Natural killer cell (primary cell): ENCODE results near the gene GPR37L1. TPM values are rescaled to one million over a fixed set of nuclear protein-coding genes. Genes with fewer than 3 reads are reported as not detected.
"Not testable (repeated sequence)": the region's sequence is repeated elsewhere in the genome, so short reads cannot be mapped to it uniquely, and the experiment has no call there.

Experiments
- ATAC-seq, 3 donors: fragments of 150-1000 bp in 2 of 3; fragments of 200-7000 bp in 1 of 3; cut with Tn5 transposase; 1 replicate in 1 of 3; 2 replicates in 2 of 3; pipeline ENCODE4 v1.10.0; 2021; ENCODE audit warnings: mild to moderate bottlenecking in 2 of 3, moderate library complexity in 2 of 3
- DNase-seq, 2 donors: peaks; one replicate each; pipeline versions ENCODE4 v3.0.0 to v3.0.0-alpha.2; 2013 to 2021; ENCODE audit warnings: mixed read lengths in 1 of 2
- H3K27ac ChIP-seq: one replicate; pipeline ENCODE4 v1.5.1; 2013; ENCODE audit warnings: mild to moderate bottlenecking, low read length
- H3K27me3 ChIP-seq: one replicate; pipeline ENCODE4 v1.6.1; 2013; ENCODE audit warnings: low read length; ENCODE audit not compliant: control insufficient read depth, insufficient read depth
- H3K36me3 ChIP-seq: one replicate; pipeline ENCODE4 v1.6.1; 2013; ENCODE audit warnings: low read length; ENCODE audit not compliant: control insufficient read depth, insufficient read depth
- H3K4me1 ChIP-seq: one replicate; pipeline ENCODE4 v1.6.1; 2013; ENCODE audit warnings: low read length; ENCODE audit not compliant: control insufficient read depth, insufficient read depth
- H3K4me3 ChIP-seq: one replicate; pipeline ENCODE4 v1.5.1; 2013; ENCODE audit warnings: low read length
- H3K9me3 ChIP-seq: one replicate; pipeline ENCODE4 v1.6.1; 2013; ENCODE audit warnings: low read length; ENCODE audit not compliant: control insufficient read depth, insufficient read depth
- H3K27ac Mint-ChIP-seq, 2 donors: one replicate each; pipeline ENCODE4 v1.8.0; 2022; ENCODE audit warnings: mild to moderate bottlenecking in 2 of 2, mixed read lengths in 2 of 2, moderate library complexity in 1 of 2
- H3K27me3 Mint-ChIP-seq, 2 donors: one replicate each; pipeline ENCODE4 v1.8.0; 2022; ENCODE audit warnings: low read depth in 2 of 2, mixed read lengths in 2 of 2
- H3K36me3 Mint-ChIP-seq: one replicate; pipeline ENCODE4 v1.8.0; 2022; ENCODE audit warnings: mixed read lengths
- H3K4me1 Mint-ChIP-seq, 2 donors: one replicate each; pipeline ENCODE4 v1.8.0; 2022; ENCODE audit warnings: mixed read lengths in 2 of 2
- H3K4me3 Mint-ChIP-seq: one replicate; pipeline ENCODE4 v1.8.0; 2022; ENCODE audit warnings: mild to moderate bottlenecking, moderate library complexity, mixed read lengths
- H3K9me3 Mint-ChIP-seq, 2 donors: one replicate each; pipeline ENCODE4 v1.8.0; 2022; ENCODE audit warnings: mixed read lengths in 2 of 2
- CTCF ChIP-seq: fragments of 200-600 bp; IDR thresholded peaks from one replicate; pipeline ENCODE4 v1.8.0; 2022; ENCODE audit warnings: antibody characterized with exemption
- WGBS: methylation state at CpG from one replicate; pipeline ENCODE4 v1.1.7; 2013; ENCODE audit warnings: missing lambda C conversion rate; ENCODE audit not compliant: insufficient coverage; 5-methylcytosine and 5-hydroxymethylcytosine counted together
- intact Hi-C: fragments of 100-400 bp; cut with micrococcal nuclease; formaldehyde crosslinking; loops from one replicate; pipeline ENCODE4 v1.14.2; 2022
- total RNA-seq, 4 donors: library from RNA; stranded (reverse); fragments of 120-200 nt in 1 of 4; gene quantifications; one replicate each; pipeline versions ENCODE4 v1.2.3 to v1.2.4, GENCODE V29; 2013 to 2022

GPR37L1 gene
- total RNA-seq, 3 donors from 2014 or later (not counting 1 experiment from before 2014, with no cell fraction given) = not detected

DNA sequence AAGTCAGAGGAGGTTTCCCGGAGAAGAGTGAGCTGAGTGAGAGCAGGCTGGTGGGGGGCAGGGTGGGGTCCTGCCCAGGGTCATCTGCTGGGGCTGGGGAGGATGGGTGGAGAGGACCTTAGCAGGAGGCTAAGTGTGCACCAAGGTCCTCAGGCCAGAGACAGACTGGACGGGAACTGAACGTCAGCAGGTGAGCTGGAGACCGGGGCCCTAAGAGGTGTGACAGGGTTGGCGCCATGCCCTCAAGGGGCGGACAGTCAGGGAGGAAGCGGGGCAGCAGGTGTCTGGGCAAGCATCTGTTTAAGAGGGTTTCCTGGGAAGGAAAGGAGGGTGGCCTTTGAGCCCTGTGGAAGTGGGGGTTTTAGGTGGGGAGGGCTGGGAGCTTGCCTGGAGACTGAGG, 51.3 kb downstream of the GPR37L1 start:
- Mint-ChIP-seq H3K36me3 (no peaks in the 10 kb centered on the region), H3K9me3 (no peaks in the 10 kb centered on the region), H3K27ac (no peak overlapping the region), H3K27me3 (no peaks in the 10 kb centered on the region), H3K4me1 (no peaks in the 10 kb centered on the region), H3K4me3 (no peak overlapping the region)
- intact Hi-C loops = no loop called here
- no peak for DNase-seq
- Histone ChIP-seq H3K4me3 (no peak overlapping the region), H3K27ac (no peak overlapping the region), H3K27me3 (no peaks in the 10 kb centered on the region), H3K4me1 (no peaks in the 10 kb centered on the region), H3K9me3 (no peaks in the 10 kb centered on the region), H3K36me3 (no peaks in the 10 kb centered on the region)
- no peak for ATAC-seq
- WGBS = 85% methylated on average over 7 of the region's 7 CpGs
- no peak for TF ChIP-seq CTCF

GRCh38 chr1:202176949-202177927, 54.5 kb downstream of the GPR37L1 start:
- H3K27me3 Mint-ChIP-seq = no peaks in the 10 kb centered on the region
- ATAC-seq (no peak), DNase-seq (no peak)
- H3K4me3 Mint-ChIP-seq = no peak overlapping the region
- no peaks in the 10 kb centered on the region for H3K9me3 Mint-ChIP-seq
- H3K27ac ChIP-seq = no peak overlapping the region
- H3K4me1 ChIP-seq = no peaks in the 10 kb centered on the region
- no peaks in the 10 kb centered on the region for H3K4me1 Mint-ChIP-seq
- TF ChIP-seq CTCF = no peak
- no peaks in the 10 kb centered on the region for H3K27me3 ChIP-seq
- H3K36me3 Mint-ChIP-seq = no peaks in the 10 kb centered on the region
- WGBS = 92% methylated on average over 29 of the region's 29 CpGs
- intact Hi-C loops = no loop called here
- H3K4me3 ChIP-seq = no peak overlapping the region
- H3K36me3 ChIP-seq = no peaks in the 10 kb centered on the region
- H3K27ac Mint-ChIP-seq = no peak overlapping the region
- no peaks in the 10 kb centered on the region for H3K9me3 ChIP-seq

GRCh38 chr1:202179828-202180750, 57.4 kb downstream of the GPR37L1 start:
- no peaks in the 10 kb centered on the region for H3K9me3 Mint-ChIP-seq
- Histone ChIP-seq H3K4me1 (peaks cover 7% of the 10 kb centered on the region), H3K9me3 (no peaks in the 10 kb centered on the region), H3K36me3 (no peaks in the 10 kb centered on the region), H3K4me3 (no peak overlapping the region), H3K27me3 (no peaks in the 10 kb centered on the region), H3K27ac (no peak overlapping the region)
- no peak for ATAC-seq
- WGBS = 84% methylated on average over 19 of the region's 19 CpGs
- no peaks in the 10 kb centered on the region for H3K36me3 Mint-ChIP-seq
- no peak for TF ChIP-seq CTCF
- peaks cover 0 to 6% of the 10 kb centered on the region in 2 donors for H3K27me3 Mint-ChIP-seq
- DNase-seq = no peak
- intact Hi-C loops = no loop called here
- no peak overlapping the region for H3K4me3 Mint-ChIP-seq
- H3K4me1 Mint-ChIP-seq = peaks cover 0 to 15% of the 10 kb centered on the region in 2 donors
- no peak overlapping the region for H3K27ac Mint-ChIP-seq

DNA sequence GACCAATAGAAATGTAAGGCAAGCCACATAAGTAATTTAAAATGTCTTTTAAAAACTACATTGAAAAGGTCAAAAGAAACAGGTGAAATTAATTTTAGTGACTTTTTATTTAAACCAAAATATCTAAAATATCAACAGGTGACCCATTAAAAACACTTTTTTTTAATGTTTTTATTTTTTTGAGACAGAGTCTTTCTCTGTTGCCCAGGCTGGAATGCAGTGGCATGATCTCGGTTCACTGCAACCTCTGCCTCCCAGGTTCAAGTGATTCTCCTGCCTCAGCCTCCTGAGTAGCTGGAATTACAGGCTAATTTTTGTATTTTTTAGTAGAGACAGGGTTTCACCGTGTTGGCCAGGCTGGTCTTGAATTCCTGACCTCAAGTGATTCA, 58.0 kb downstream of the GPR37L1 start:
- ATAC-seq, H3K4me1 ChIP-seq, H3K4me3 Mint-ChIP-seq, H3K36me3 Mint-ChIP-seq, H3K27me3 ChIP-seq, intact Hi-C loops, DNase-seq, H3K9me3 Mint-ChIP-seq, H3K9me3 ChIP-seq, H3K36me3 ChIP-seq, H3K27ac Mint-ChIP-seq, H3K27me3 Mint-ChIP-seq, H3K27ac ChIP-seq, H3K4me3 ChIP-seq: not testable (repeated sequence)
- H3K4me1 Mint-ChIP-seq = peaks cover 0 to 15% of the 10 kb centered on the region in 2 donors
- WGBS = 88% methylated on average over 2 of the region's 2 CpGs
